HG02642 (cell line): ENCODE measurements around the gene CDKAL1.
A peak's percentile ranks its signal among the peaks of the same experiment; 100 is the strongest.

Experiments used
- ATAC-seq: cut with Tn5 transposase; IDR thresholded peaks from one replicate; pipeline ENCODE4 v1.9.1; 2021; ENCODE audit warnings: mild to moderate bottlenecking; ENCODE audit not compliant: unreplicated experiment, poor library complexity

CDKAL1 gene

DNA sequence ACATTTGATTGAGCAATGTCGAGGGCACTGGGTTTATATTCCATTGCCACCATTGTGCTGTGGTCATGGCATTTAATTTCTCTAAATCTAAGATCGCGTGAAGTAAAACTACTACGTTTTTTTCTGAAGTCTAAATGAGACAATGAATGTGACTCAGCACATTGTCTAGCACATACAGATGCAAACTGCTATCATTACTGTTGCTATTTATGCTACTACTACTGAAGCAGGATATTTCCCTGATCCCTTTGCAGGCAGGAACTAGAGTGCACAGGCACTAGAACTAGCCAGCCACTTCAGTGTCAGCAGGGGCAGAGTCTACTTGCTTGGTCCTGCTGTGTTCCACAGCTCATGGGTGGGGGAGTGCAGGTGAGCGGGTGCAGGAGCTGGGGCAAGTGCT lies 449.7 kb downstream of the CDKAL1 start:
- no peak for ATAC-seq

DNA sequence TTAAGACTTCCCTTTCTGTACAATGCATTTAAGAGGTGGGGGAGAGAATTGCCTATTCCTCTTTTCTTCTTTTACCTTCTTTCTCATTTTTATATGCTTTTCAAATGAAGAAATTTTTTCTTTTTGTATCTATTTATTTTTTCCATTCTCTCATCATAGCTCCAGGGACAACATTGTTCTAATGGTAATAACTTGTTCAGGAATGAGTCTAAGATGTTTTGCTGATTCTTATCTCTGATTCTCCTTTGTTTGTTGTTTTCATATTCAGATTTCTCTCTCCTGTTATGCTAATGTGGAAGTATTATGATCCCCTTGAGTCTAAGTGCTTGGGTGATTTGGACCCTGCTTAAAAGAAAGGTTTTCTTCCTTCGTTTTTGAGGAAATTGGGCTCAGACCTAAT lies 451.6 kb downstream of the CDKAL1 start:
- no peak for ATAC-seq

DNA sequence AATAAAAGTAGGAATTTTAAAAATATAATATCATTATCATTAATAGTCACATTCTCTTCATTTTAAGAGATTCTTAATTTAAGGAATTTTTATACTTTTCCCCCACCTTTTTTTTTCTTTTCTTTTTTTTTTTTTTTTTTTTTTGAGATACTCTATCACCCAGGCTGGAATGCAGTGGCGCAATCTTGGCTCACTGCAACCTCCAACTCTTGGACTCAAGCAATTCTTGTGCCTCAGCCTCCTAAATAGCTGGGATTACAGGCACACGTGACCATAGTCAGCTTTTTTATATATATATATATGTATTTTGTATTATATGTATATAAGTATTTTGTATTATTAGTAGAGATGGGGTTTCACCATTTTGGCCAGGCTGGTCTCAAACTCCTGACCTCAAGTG lies 457.7 kb downstream of the CDKAL1 start:
- ATAC-seq, result no peak

DNA sequence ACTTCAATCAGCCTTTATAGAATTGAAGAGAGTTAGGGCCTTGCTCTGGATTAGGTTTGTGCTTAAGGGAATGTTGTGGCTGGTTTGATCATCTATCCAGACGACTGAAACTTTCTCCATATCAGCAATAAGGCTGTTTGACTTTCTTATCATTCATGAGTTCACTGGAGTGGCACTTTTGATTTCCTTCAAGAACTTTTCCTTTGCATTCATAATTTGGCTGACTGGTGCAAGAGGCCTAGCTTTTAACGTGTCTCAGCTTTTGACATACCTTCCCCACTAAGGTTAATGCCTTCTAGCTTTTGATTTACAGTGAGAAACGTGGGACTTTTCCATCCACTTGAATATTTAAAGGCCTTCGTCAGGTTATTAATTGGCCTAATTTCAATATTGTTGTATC lies 461.8 kb downstream of the CDKAL1 start:
- ATAC-seq, result no peak

- no peak for ATAC-seq
Measured at GRCh38 chr6:20997143-20997769, 463.0 kb downstream of the CDKAL1 start.

GRCh38 chr6:20997770-20998147 lies 463.5 kb downstream of the CDKAL1 start:
- no peak for ATAC-seq

DNA sequence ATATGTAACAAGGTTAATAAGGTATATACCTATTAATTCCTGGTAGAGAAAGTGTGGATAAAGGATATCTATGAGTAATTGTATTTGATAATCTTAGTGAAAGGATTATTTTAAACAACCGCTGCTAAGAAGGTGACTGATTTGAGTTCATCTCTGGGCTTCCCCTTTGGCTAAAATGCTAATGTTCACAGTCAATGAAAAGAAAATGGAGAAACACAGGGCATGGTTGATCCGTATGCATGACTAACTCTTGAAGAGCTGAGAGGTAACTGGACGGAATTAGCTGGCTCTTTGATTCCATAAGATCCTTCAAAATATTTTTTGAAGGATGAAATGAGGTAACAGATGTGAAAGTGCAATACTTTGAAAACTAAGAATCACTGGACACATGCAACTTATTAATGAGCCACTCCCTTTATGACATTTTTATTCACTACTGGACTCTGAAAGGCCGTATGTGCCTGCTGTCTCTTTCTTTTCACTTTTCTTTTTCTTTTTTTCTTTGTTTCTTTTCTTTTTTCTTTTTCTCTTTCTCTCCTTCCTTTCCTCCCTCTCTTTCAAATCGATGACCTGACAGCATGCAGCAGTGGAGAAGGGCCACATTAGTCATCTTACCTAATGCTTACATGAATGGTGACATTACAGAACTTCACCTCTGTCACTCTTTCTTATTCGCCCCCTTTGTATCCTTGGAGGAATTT lies 464.6 kb downstream of the CDKAL1 start:
- ATAC-seq, result no peak

DNA sequence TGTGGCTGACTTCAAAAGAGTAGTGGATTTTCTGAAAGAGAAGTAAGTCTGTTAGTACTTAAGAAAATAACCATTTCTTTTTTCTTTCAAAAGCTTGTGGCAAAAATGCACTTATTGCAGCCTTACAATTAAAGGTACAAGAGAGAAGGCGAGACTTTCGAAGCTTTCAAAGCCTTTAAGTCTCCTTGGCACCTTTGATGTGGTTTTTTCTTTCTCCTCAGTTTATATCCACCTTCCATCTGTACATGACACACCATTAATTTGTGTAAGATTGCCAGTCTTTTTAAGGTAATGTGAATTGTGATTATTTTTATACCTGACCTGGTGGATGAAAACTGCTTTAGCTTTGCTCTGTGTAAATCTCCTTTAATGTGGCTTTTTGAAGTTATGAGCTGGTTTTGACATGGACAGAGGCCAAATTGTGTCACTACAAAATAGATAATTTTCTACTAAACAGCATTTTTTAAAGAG lies 466.1 kb downstream of the CDKAL1 start:
- no peak for ATAC-seq

DNA sequence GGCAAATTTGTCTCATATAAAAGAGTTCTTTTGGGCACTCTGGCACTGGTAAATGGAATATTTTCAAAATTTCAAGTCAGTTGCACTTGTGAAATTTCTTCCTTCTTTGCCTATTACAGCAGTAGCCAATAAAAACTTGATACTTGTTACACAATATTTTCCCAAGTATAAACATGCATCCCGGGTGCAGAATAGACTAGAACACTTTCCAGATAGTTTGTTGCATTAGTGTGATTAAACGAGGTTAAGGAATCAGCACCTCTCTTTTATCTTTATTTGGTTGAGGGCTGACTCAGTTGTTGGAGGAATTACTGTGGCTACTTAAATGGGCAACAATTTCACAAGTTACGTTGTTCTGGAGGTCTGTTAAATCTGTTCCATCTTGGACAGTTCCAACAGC lies 467.5 kb downstream of the CDKAL1 start:
- ATAC-seq, result no peak

GRCh38 chr6:21003780-21004541 lies 469.7 kb downstream of the CDKAL1 start:
- peak; percentile 78 for ATAC-seq

DNA sequence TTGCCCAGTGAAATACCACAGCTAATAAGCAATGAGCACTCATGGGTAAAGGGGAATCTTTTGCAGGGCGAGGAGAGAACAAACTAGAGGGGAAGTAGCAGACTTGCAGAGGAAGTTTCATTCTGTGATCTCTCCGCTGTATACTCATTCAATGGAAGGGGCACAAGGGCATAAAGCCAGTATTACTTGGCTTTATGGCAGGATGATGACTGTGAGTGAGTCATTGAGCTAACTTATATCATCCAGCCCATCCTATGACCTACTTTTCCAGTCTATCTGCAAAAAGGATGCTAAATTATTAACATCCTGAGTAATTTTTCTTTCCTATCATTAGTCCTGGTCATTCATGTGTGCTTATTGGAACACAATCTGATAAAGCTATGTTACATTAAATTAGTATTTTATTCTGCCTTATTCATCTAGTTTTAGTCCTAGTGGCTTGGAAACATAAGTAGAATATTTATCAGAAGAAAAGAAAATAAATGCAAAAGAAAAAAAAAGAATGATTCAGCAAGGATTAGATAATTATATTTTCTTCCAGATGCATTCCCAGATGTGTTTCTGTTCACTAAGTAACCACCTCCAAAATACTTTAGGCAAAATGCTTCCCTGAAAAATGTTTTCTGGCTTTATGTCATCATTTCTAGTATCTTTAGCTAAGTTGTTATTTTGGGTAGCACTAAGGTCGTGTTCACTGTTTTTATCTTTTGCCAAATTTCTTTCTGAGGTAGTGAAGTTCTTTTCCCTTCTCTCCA lies 471.7 kb downstream of the CDKAL1 start:
- peak; percentile 62 for ATAC-seq

GRCh38 chr6:21019614-21020013 lies 485.4 kb downstream of the CDKAL1 start:
- ATAC-seq, result no peak

DNA sequence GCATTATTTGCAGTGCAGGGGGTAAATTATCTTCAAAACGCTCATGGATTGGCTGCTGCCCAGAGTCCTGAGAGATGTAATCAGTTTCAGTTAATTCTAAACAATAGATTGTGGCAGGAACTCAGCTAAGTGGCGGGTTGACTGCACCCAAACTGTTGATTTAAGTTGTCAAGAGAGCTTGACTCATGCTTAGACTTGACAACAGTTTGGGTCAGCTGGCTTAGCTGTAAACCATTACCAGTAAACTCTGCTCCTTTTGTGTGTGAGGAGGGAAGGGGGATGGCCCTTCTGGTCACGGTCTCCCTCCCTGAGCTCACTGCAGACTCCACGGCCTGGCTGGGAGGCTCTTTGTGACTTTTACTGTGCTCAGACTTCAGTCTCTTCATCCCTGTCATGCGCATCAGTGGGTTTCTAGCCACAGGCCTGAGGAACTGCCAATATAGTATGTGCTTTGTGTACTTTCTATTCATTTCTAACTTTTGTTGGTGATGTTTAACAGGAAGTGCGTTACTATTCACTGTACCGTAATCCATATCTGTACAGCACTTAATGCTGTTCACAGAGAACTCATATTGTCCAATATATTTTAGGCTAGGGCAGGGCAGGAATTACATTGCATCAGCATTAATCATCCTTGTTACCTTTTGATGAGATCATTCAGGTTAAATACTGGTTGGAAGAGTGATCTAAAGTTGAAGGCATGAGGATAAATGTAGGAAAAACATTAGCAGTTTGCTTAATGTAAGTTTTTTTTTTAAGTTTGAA lies 488.3 kb downstream of the CDKAL1 start:
- ATAC-seq, result peak; percentile 97

- no peak for ATAC-seq
Measured at GRCh38 chr6:21023210-21023609, 489.0 kb downstream of the CDKAL1 start.

DNA sequence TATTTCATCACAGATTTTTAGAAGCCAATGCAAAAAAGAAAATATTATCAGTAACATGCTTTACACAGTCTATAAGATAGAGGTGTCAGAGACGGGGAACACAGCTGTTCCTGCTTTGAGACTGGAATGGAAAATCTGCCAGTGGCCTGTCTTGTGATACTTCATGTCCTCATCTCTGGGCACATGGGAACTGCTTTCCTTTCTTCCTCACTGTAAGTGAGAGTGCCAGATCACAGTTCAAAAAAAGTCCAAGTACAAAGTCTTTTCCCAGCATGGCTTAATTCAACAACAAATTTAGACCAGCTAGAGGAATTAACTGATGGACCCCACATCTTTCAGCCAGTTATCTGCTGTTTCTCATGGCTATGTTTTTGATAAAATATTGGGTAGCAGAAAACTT lies 490.4 kb downstream of the CDKAL1 start:
- ATAC-seq, result no peak

DNA sequence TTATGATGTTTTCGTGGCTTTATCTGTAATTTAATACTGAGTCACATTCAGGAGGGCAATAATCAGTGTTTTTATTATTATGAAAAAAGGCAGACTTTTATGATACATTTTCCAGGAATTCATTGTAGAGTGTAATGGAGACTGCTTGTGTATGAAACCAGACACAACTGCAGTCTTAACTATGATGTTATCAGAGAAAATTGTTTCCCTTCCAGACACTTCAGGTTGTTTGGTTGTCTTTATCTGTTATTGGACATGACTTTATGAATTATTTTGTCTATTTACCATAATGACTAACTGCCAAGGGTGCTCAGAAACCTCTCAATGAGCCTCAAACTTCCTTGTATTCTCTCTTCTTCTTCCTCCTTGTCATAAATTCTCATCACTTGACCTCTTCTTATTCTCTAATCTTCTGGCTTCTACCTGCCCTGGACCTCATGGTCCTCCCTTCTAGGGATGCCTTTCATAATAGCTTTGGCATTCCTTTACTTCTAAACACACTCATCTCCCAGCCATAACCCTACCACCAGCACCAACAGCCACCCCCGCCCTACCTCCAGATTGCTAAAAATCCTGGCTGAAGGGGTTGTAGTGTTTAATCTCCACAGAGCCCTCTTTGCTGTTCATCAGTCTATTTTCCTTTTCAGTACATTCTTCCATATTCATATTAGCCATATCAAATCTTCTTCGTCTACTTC lies 492.5 kb downstream of the CDKAL1 start:
- ATAC-seq, result no peak

DNA sequence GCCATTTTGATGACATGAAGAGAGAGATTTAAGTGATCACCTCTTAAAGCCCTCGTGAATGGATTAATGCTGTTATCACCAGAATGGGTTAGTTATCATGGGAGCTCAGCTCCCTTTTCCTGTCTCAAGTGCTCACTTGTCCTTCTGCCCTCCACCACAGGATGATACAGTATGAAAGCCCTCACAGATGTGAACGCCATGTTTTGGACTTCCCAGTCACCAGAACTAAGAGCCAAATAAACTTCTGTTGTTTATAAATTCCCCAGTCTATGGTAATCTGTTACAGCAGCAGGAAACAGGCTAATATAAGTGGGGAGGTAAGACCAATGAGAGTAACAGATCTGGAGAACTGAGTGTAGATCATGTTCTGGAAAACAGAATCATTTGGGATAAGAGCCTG lies 493.2 kb downstream of the CDKAL1 start:
- no peak for ATAC-seq

DNA sequence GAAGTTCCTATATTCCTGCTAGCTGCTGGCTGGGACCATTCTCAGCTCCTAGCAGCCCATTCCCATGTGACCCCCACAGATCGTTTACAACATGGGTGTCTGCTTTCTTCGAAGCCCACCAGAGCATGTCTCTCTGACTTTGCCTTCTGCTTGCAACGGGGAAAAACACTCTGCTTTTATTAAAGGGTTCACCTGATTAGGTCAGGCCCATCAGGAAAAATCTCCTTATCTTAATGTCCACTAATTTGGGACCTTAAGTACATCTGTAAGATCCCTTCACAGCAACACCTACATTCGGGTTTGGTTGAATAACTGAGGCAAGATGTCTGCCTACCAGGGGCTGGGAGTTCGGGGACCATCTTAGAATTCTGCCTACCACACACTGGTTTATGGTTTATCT lies 496.9 kb downstream of the CDKAL1 start:
- ATAC-seq, result no peak

- ATAC-seq, result no peak
Measured at GRCh38 chr6:21033084-21033483, 498.8 kb downstream of the CDKAL1 start.
